Chondrocyte (in vitro differentiated cells): Measurements from ENCODE around the gene PIGS. TPM values are rescaled to one million over a fixed set of nuclear protein-coding genes. Genes with fewer than 3 reads are reported as not detected.
A peak's percentile ranks its signal among the peaks of the same experiment; 100 is the strongest.

Experiments
- DNase-seq: peaks from one replicate; pipeline ENCODE4 v3.0.0; 2021; ENCODE audit warnings: mixed read lengths, low spot score
- H3K27ac Mint-ChIP-seq: one replicate; pipeline ENCODE4 v1.8.0; 2021; ENCODE audit warnings: mild to moderate bottlenecking, moderate library complexity, mixed read lengths; ENCODE audit not compliant: unreplicated experiment
- H3K27me3 Mint-ChIP-seq: 2 replicates; pipeline ENCODE4 v1.8.0; 2021; ENCODE audit warnings: low read depth, mixed read lengths
- H3K36me3 Mint-ChIP-seq: 2 replicates; pipeline ENCODE4 v1.8.0; 2021; ENCODE audit warnings: low read depth, mixed read lengths
- H3K4me1 Mint-ChIP-seq: 2 replicates; pipeline ENCODE4 v1.8.0; 2021; ENCODE audit warnings: low read depth, mild to moderate bottlenecking, mixed read lengths
- H3K4me3 Mint-ChIP-seq: one replicate; pipeline ENCODE4 v1.8.0; 2021; ENCODE audit warnings: mild to moderate bottlenecking, moderate library complexity, mixed read lengths; ENCODE audit not compliant: unreplicated experiment
- H3K9me3 Mint-ChIP-seq: 2 replicates; pipeline ENCODE4 v1.8.0; 2021; ENCODE audit warnings: low read depth, mixed read lengths
- CTCF ChIP-seq: fragments of 200-600 bp; sonication (generic); IDR thresholded peaks from 2 replicates; pipeline ENCODE4 v1.5.0; 2021; ENCODE audit warnings: antibody characterized with exemption, mild to moderate bottlenecking, moderate library complexity
- total RNA-seq: library from RNA; stranded (reverse); gene quantifications from 3 replicates; pipeline ENCODE4 v1.2.1, GENCODE V29; 2021

PIGS gene
- total RNA-seq, 1 donor from 2014 or later: 62.9 TPM

- Mint-ChIP-seq H3K27me3 (no peaks in the 10 kb centered on the region), H3K9me3 (no peaks in the 10 kb centered on the region), H3K4me3 (no peak overlapping the region), H3K36me3 (peaks cover 10% of the 10 kb centered on the region), H3K4me1 (peaks cover 26% of the 10 kb centered on the region), H3K27ac (no peak overlapping the region)
- peak; percentile 34 for DNase-seq
- TF ChIP-seq CTCF: no peak
Observed at GRCh38 chr17:28549236-28550132, 21.8 kb downstream of the PIGS start.

- Mint-ChIP-seq H3K27ac (no peak overlapping the region), H3K36me3 (peaks cover 3% of the 10 kb centered on the region), H3K27me3 (no peaks in the 10 kb centered on the region), H3K4me3 (no peak overlapping the region), H3K9me3 (no peaks in the 10 kb centered on the region), H3K4me1 (peaks cover 26% of the 10 kb centered on the region)
- DNase-seq: peak; percentile 62
- peak; percentile 36 for TF ChIP-seq CTCF
Observed at GRCh38 chr17:28548417-28549130, 22.8 kb downstream of the PIGS start.

GRCh38 chr17:28547623-28548416, 23.5 kb downstream of the PIGS start:
- Mint-ChIP-seq H3K4me3 (no peak overlapping the region), H3K4me1 (peaks cover 24% of the 10 kb centered on the region), H3K27me3 (no peaks in the 10 kb centered on the region), H3K9me3 (no peaks in the 10 kb centered on the region), H3K36me3 (peaks cover 2% of the 10 kb centered on the region), H3K27ac (no peak overlapping the region)
- peak; percentile 86 for TF ChIP-seq CTCF
- DNase-seq: peak; percentile 86

- Mint-ChIP-seq H3K9me3 (no peaks in the 10 kb centered on the region), H3K27ac (no peak overlapping the region), H3K36me3 (peaks cover 2% of the 10 kb centered on the region), H3K4me3 (no peak overlapping the region), H3K27me3 (no peaks in the 10 kb centered on the region), H3K4me1 (peaks cover 22% of the 10 kb centered on the region)
- DNase-seq: peak; percentile 76
- no peak for TF ChIP-seq CTCF
Observed at GRCh38 chr17:28547096-28547622, 24.2 kb downstream of the PIGS start.
